Neuron (in vitro differentiated cells): ENCODE measurements around the gene DUOXA2.
"Not testable (repeated sequence)": the region's sequence is repeated elsewhere in the genome, so short reads cannot be mapped to it uniquely, and the experiment has no call there.

Experiments
- H2AFZ ChIP-seq: one replicate; pipeline ENCODE4 v1.6.1; 2013; ENCODE audit warnings: low read depth, mild to moderate bottlenecking, inconsistent platforms, low read length, moderate library complexity
- H3K27me3 ChIP-seq: one replicate; pipeline ENCODE4 v1.6.1; 2013; ENCODE audit warnings: low read length; ENCODE audit not compliant: insufficient read depth
- H3K36me3 ChIP-seq: one replicate; pipeline ENCODE4 v1.6.1; 2013; ENCODE audit warnings: low read length; ENCODE audit not compliant: insufficient read depth
- H3K4me1 ChIP-seq: one replicate; pipeline ENCODE4 v1.6.1; 2013; ENCODE audit warnings: low read length; ENCODE audit not compliant: insufficient read depth
- H3K4me3 ChIP-seq: 2 replicates; pipeline ENCODE4 v1.5.1; 2013; ENCODE audit warnings: mild to moderate bottlenecking, low read length, moderate library complexity
- H3K9me3 ChIP-seq: one replicate; pipeline ENCODE4 v1.6.1; 2013; ENCODE audit warnings: low read length

Gene DUOXA2

DNA sequence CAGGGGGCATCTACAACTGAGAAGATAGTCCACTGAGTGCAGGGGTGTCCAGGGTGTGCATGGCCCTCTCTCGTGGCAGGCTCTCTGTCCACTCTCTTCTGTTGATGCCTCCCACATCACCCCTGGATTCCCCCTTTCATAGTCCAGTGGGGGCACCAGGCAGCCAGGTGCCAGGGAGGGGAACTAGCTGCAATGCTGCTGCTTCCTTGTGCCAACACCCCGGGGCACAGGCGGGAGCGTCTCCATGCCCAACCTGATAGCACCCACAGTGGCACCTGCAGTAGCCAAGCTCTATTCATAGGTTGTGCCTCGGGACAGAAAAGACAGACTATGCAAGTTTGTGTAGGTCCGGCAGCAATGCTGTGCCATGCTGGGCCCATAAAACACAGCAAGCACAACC lies 11.9 kb upstream of the DUOXA2 start:
- H3K36me3 ChIP-seq = no peaks in the 10 kb centered on the region
- H3K27me3 ChIP-seq = peaks cover 34% of the 10 kb centered on the region

DNA sequence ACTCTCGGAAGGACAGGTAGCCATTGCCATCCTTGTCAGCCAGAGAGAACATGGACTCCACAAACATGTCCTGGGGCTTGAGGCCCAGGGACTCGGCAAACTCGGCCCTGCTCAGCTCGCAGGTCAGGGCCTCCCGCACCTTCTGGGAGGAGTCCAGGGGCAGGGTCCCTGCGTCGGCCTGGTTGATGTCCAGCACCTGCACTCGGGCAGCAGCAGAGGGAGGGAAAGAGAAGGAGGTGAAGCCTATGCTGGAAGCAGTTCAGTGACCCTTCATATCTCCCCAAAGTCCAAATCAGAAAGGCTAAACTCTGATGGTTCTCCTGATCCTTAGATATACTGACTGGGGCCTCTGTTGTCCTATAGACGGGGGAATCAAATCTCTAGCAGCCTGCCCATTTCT lies 10.0 kb upstream of the DUOXA2 start:
- not testable (repeated sequence) for H3K9me3 ChIP-seq, H2AFZ ChIP-seq, H3K4me3 ChIP-seq, H3K4me1 ChIP-seq, H3K36me3 ChIP-seq
- peaks cover 44% of the 10 kb centered on the region for H3K27me3 ChIP-seq

More for the DNA sequence above, 11.9 kb upstream of the DUOXA2 start:
- Histone ChIP-seq H3K4me3 (no peak overlapping the region), H2AFZ (no peak overlapping the region), H3K9me3 (peaks cover 2% of the 10 kb centered on the region), H3K4me1 (peaks cover 4% of the 10 kb centered on the region)

- no peak overlapping the region for H3K4me3 ChIP-seq
- peaks cover 5% of the 10 kb centered on the region for H3K9me3 ChIP-seq
- H3K4me1 ChIP-seq = peaks cover 4% of the 10 kb centered on the region
- peaks cover 58% of the 10 kb centered on the region for H3K27me3 ChIP-seq
- no peaks in the 10 kb centered on the region for H3K36me3 ChIP-seq
- no peak overlapping the region for H2AFZ ChIP-seq
Measured at GRCh38 chr15:45105586-45105985, 8.5 kb upstream of the DUOXA2 start.

- peaks cover 59% of the 10 kb centered on the region for H3K27me3 ChIP-seq
Measured at GRCh38 chr15:45106002-45106790, 7.9 kb upstream of the DUOXA2 start.

GRCh38 chr15:45107941-45108630 lies 6.0 kb upstream of the DUOXA2 start:
- peaks cover 4% of the 10 kb centered on the region for H3K4me1 ChIP-seq
- no peak overlapping the region for H2AFZ ChIP-seq
- H3K4me3 ChIP-seq = no peak overlapping the region
- peaks cover 72% of the 10 kb centered on the region for H3K27me3 ChIP-seq
- no peaks in the 10 kb centered on the region for H3K36me3 ChIP-seq
- peaks cover 5% of the 10 kb centered on the region for H3K9me3 ChIP-seq

More at GRCh38 chr15:45106002-45106790, 7.9 kb upstream of the DUOXA2 start:
- Histone ChIP-seq H3K9me3 (peaks cover 5% of the 10 kb centered on the region), H3K4me3 (no peak overlapping the region), H2AFZ (no peak overlapping the region), H3K4me1 (peaks cover 4% of the 10 kb centered on the region), H3K36me3 (no peaks in the 10 kb centered on the region)

DNA sequence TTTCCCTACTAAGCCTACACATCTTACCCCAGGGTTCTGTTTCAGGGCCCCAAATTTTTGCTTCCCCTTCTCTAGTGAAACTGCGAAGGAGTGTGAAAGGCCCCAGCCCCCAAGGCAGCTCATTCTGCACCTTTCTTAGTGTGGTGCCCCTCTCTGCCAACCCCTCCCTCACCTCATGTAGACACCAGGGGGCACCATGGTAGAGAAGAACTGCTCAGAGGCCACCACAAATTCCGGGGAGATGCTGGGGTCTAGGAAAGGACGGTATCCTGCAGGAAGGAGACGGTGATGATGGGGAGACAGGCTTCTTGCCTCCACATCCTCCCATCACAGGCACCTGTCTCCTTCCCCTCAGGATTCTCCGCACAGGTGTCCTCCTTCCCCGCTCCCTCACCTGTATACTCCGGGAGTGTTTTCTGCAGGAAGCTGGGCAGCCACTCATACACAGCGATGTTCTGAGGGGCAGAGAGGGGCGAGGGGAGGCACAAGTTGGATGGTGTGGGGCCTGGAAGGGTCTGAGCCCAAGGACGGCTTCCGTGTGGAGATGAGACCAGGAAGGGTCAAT lies 3.8 kb upstream of the DUOXA2 start:
- peaks cover 84% of the 10 kb centered on the region for H3K27me3 ChIP-seq
- H3K4me3 ChIP-seq = no peak overlapping the region
- H2AFZ ChIP-seq = no peak overlapping the region
- peaks cover 4% of the 10 kb centered on the region for H3K4me1 ChIP-seq
- no peaks in the 10 kb centered on the region for H3K36me3 ChIP-seq
- H3K9me3 ChIP-seq = peaks cover 5% of the 10 kb centered on the region

- Histone ChIP-seq H3K4me3 (no peak overlapping the region), H3K4me1 (peaks cover 4% of the 10 kb centered on the region), H2AFZ (no peak overlapping the region), H3K27me3 (peaks cover 84% of the 10 kb centered on the region), H3K36me3 (no peaks in the 10 kb centered on the region), H3K9me3 (peaks cover 3% of the 10 kb centered on the region)
Measured at GRCh38 chr15:45111390-45112142, 2.6 kb upstream of the DUOXA2 start.

- no peaks in the 10 kb centered on the region for H3K36me3 ChIP-seq
- peaks cover 84% of the 10 kb centered on the region for H3K27me3 ChIP-seq
- H3K4me1 ChIP-seq = peaks cover 4% of the 10 kb centered on the region
- no peak overlapping the region for H3K4me3 ChIP-seq
- no peak overlapping the region for H2AFZ ChIP-seq
- H3K9me3 ChIP-seq = peaks cover 3% of the 10 kb centered on the region
Measured at GRCh38 chr15:45112143-45112590, 2.0 kb upstream of the DUOXA2 start.

- H2AFZ ChIP-seq = no peak overlapping the region
- H3K4me3 ChIP-seq = no peak overlapping the region
- H3K9me3 ChIP-seq = peaks cover 3% of the 10 kb centered on the region
- no peaks in the 10 kb centered on the region for H3K36me3 ChIP-seq
- H3K4me1 ChIP-seq = peaks cover 6% of the 10 kb centered on the region
- H3K27me3 ChIP-seq = peaks cover 90% of the 10 kb centered on the region
Measured at GRCh38 chr15:45112591-45113379, 1.3 kb upstream of the DUOXA2 start.

GRCh38 chr15:45113380-45113990 lies 641 bp upstream of the DUOXA2 start:
- Histone ChIP-seq H3K27me3 (peaks cover 86% of the 10 kb centered on the region), H3K4me3 (no peak overlapping the region), H3K9me3 (peaks cover 3% of the 10 kb centered on the region), H2AFZ (no peak overlapping the region), H3K36me3 (no peaks in the 10 kb centered on the region), H3K4me1 (peaks cover 6% of the 10 kb centered on the region)

DNA sequence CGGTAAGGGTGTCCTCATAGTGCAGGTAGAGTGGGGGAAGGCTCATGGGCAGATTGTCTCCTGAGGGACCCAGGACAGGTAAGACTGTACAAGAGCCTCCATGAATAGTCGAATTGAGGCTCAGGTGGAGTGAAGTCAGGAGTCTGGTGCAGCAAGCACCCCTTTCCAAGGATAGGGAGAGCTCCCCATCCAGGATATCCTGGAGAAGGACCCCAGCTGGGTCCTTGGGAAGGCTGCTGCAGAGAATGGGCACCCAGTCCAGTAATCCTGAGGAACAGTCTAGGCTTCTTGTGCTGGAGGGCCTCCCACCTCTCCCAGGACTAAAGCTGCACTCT lies 592 bp downstream of the DUOXA2 start:
- no peaks in the 10 kb centered on the region for H3K36me3 ChIP-seq
- no peak overlapping the region for H3K4me3 ChIP-seq
- H3K4me1 ChIP-seq = peaks cover 6% of the 10 kb centered on the region
- no peaks in the 10 kb centered on the region for H3K9me3 ChIP-seq
- H2AFZ ChIP-seq = no peak overlapping the region
- H3K27me3 ChIP-seq = peaks cover 79% of the 10 kb centered on the region

DNA sequence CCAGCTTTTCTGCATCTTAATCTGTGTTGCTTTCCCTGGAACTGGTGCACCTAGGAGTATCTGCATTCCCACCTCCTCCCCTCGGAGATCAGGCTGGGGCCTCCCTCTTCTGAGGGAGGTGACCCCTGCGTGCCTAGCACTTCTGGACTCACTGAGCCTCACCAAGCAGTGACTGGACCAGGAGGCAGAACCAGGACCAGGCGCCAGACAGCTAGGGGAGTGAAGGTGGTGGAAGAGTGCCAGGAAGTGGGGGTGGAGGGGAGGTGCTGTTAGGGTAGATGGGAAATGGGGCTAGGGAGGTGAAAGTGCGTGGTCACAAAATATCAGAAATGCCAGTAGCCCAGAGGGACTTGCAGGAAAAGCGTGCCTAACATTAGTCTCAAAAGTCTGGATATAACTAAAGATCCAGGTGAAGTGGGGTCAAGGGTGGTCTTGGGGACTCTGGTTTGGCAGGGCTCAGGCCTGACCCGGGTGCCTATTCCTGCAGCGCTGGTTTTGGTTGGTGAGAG lies 1.2 kb downstream of the DUOXA2 start:
- no peaks in the 10 kb centered on the region for H3K36me3 ChIP-seq
- no peak overlapping the region for H3K4me3 ChIP-seq
- H3K4me1 ChIP-seq = peaks cover 6% of the 10 kb centered on the region
- H2AFZ ChIP-seq = no peak overlapping the region
- peaks cover 77% of the 10 kb centered on the region for H3K27me3 ChIP-seq
- no peaks in the 10 kb centered on the region for H3K9me3 ChIP-seq
